ENCODE measurements around the gene EFCAB10. TPM values are rescaled to one million over a fixed set of nuclear protein-coding genes. Genes with fewer than 3 reads are reported as not detected.

The EFCAB10 gene
- total and polyA plus RNA-seq, 2 of the 13 experiments (the other 11 are each of a cell fraction or from before 2014, with no cell fraction given), result 0.40 TPM; not detected in 1

DNA sequence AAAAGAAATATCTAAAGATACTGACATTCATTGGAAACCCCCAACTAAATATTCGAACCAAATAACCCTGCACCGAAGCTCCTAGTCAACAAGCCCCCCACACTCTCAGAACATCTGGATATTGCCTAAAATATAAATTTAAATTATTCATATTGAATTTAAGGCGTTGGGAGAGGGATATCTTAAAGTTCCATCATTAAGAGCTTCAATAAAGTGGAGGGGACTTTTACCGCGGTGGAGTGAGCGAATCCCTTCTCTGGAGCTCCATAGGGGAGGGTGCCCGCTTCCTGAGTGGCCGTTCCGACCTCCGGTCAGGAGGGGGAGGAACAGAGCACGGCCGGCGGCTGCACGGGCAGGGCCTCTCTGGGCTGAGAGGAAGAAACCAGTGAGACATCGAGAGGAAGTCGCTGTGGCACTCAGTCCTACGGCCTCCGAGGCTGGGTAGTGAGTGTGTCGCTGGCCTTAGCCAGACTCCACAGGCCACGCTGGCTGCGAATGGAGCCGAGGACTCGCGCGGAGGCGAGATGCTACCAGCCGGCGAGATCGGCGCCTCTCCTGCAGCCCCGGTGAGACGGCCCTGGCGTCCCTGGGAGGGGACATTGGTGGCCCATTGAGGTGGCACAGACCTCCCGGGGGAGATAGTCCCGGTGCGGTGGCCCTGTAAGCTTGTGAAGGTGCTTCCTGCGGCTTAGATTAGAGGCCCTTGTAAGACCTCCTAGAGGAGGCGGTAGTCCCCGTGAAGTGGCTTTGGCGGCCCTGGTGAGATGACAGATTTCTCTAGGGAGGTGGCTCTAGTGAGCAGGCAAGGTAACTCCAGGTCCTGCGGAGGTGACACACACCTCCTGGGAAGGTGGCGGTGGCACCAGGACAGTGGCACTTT is 49.3 kb downstream of the EFCAB10 start, which contains the start of gene RINT1 (continued):
- TF ChIP-seq, protein P1, sequence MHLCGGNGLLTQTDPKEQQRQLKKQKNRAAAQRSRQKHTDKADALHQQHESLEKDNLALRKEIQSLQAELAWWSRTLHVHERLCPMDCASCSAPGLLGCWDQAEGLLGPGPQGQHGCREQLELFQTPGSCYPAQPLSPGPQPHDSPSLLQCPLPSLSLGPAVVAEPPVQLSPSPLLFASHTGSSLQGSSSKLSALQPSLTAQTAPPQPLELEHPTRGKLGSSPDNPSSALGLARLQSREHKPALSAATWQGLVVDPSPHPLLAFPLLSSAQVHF (CRISPR knock-in tag; IDR thresholded peaks at IDR 0.05), result 0 out of 2 replicates have a peak, but pooled peaks have one; percentile 78
- TF ChIP-seq ZNF350 (CRISPR knock-in tag; IDR thresholded peaks at IDR 0.05; ENCODE audit: borderline replicate concordance, low read depth) (peak; percentile 91), HOXD1 (CRISPR knock-in tag; IDR thresholded peaks at IDR 0.05) (no peak), ZNF224 (CRISPR knock-in tag; IDR thresholded peaks at IDR 0.05) (peak; percentile 48; the same call in 1 of the 2 replicates), GABPB1 (CRISPR knock-in tag; IDR thresholded peaks at IDR 0.05) (peak; percentile 95), ZNF713 (CRISPR knock-in tag; IDR thresholded peaks at IDR 0.05) (0 out of 2 replicates have a peak, but pooled peaks have one; percentile 71), POLR2A (IDR thresholded peaks at IDR 0.05; ENCODE audit: insufficient read depth in 1 of 2, low read depth in 2 of 2, low read length in 2 of 2) (peak; percentile 98 to 99), PLRG1 (conservative IDR thresholded peaks at IDR 0.05) (no peak), CEBPG (CRISPR knock-in tag; IDR thresholded peaks at IDR 0.05) (peak; percentile 7), THYN1 (CRISPR knock-in tag; IDR thresholded peaks at IDR 0.05; ENCODE audit: borderline replicate concordance, low read depth) (no peak), ZNF773 (CRISPR knock-in tag; IDR thresholded peaks at IDR 0.05; ENCODE audit: borderline replicate concordance) (no peak; the same call in 1 of the 2 replicates), NFE2 (CRISPR knock-in tag; IDR thresholded peaks at IDR 0.05) (no peak), SMAD1 (CRISPR knock-in tag; IDR thresholded peaks at IDR 0.05; ENCODE audit: borderline replicate concordance, low read depth) (peak; percentile 84; the same call in 1 of the 2 replicates), YY1 (IDR thresholded peaks at IDR 0.05; ENCODE audit: insufficient read depth, insufficient replicate concordance, low read depth, low read length) (peak; percentile 55), ZNF761 (CRISPR knock-in tag; conservative IDR thresholded peaks at IDR 0.05) (no peak), GFI1 (CRISPR knock-in tag; IDR thresholded peaks at IDR 0.05; ENCODE audit: borderline replicate concordance) (peak; percentile 54; the same call in 1 of the 2 replicates), ZNF878 (CRISPR knock-in tag; IDR thresholded peaks at IDR 0.05) (0 out of 2 replicates have a peak, but pooled peaks have one; percentile 65), KDM2A (CRISPR knock-in tag; IDR thresholded peaks at IDR 0.05; ENCODE audit: borderline replicate concordance, low read depth) (peak; percentile 95)
- TF ChIP-seq, protein P2, sequence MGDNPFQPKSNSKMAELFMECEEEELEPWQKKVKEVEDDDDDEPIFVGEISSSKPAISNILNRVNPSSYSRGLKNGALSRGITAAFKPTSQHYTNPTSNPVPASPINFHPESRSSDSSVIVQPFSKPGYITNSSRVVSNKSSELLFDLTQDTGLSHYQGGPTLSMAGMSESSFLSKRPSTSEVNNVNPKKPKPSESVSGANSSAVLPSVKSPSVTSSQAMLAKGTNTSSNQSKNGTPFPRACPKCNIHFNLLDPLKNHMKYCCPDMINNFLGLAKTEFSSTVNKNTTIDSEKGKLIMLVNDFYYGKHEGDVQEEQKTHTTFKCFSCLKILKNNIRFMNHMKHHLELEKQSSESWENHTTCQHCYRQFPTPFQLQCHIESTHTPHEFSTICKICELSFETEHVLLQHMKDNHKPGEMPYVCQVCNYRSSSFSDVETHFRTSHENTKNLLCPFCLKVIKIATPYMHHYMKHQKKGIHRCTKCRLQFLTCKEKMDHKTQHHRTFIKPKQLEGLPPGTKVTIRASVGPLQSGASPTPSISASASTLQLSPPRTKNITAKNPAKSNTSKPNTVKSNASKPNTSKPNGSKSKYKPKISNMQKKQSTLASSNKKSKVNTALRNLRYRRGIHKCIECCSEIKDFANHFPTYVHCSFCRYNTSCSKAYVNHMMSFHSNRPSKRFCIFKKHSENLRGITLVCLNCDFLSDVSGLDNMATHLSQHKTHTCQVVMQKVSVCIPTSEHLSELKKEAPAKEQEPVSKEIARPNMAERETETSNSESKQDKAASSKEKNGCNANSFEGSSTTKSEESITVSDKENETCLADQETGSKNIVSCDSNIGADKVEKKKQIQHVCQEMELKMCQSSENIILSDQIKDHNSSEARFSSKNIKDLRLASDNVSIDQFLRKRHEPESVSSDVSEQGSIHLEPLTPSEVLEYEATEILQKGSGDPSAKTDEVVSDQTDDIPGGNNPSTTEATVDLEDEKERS (CRISPR knock-in tag; IDR thresholded peaks at IDR 0.05), result peak; percentile 74; the same call in 1 of the 2 replicates
- TF ChIP-seq, protein P3, sequence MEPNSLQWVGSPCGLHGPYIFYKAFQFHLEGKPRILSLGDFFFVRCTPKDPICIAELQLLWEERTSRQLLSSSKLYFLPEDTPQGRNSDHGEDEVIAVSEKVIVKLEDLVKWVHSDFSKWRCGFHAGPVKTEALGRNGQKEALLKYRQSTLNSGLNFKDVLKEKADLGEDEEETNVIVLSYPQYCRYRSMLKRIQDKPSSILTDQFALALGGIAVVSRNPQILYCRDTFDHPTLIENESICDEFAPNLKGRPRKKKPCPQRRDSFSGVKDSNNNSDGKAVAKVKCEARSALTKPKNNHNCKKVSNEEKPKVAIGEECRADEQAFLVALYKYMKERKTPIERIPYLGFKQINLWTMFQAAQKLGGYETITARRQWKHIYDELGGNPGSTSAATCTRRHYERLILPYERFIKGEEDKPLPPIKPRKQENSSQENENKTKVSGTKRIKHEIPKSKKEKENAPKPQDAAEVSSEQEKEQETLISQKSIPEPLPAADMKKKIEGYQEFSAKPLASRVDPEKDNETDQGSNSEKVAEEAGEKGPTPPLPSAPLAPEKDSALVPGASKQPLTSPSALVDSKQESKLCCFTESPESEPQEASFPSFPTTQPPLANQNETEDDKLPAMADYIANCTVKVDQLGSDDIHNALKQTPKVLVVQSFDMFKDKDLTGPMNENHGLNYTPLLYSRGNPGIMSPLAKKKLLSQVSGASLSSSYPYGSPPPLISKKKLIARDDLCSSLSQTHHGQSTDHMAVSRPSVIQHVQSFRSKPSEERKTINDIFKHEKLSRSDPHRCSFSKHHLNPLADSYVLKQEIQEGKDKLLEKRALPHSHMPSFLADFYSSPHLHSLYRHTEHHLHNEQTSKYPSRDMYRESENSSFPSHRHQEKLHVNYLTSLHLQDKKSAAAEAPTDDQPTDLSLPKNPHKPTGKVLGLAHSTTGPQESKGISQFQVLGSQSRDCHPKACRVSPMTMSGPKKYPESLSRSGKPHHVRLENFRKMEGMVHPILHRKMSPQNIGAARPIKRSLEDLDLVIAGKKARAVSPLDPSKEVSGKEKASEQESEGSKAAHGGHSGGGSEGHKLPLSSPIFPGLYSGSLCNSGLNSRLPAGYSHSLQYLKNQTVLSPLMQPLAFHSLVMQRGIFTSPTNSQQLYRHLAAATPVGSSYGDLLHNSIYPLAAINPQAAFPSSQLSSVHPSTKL (CRISPR knock-in tag; IDR thresholded peaks at IDR 0.05), result peak; percentile 56
